Measurements from ENCODE around the gene GNG8. TPM values are rescaled to one million over a fixed set of nuclear protein-coding genes. Genes with fewer than 3 reads are reported as not detected.

The GNG8 gene
- total and polyA plus RNA-seq, 10 of the 15 experiments (the other 5 are each of a cell fraction or from before 2014, with no cell fraction given) = 1.2 to 6.6 (median 2.7) TPM; not detected in 6

- intact Hi-C loops (cut with micrococcal nuclease; ENCODE audit: unreplicated experiment) = no loop called here
- ATAC-seq = no peak
- RAD21 ChIA-PET (ENCODE audit: unreplicated experiment) = no interaction called here
- Histone ChIP-seq H3K4me1 (ENCODE audit: control insufficient read depth, insufficient read depth, low read length) (no peaks in the 10 kb centered on the region), H3K4me2 (ENCODE audit: control insufficient read depth, insufficient read depth) (no peak overlapping the region), H4K20me1 (ENCODE audit: control insufficient read depth, insufficient read depth) (no peaks in the 10 kb centered on the region), H3K9me3 (replicated peaks; ENCODE audit: control insufficient read depth, insufficient read depth, low read length) (peaks cover 7% of the 10 kb centered on the region; the same call in 2 of the 3 replicates), H3K36me3 (ENCODE audit: control insufficient read depth in 2 of 2, insufficient read depth in 2 of 2, low read length in 1 of 2) (no peaks in the 10 kb centered on the region), H3K79me2 (ENCODE audit: control insufficient read depth, insufficient read depth, low read length) (no peaks in the 10 kb centered on the region), H3K27me3 (replicated peaks in 1 of 2; ENCODE audit: control insufficient read depth in 2 of 2, insufficient read depth in 2 of 2, low read length in 1 of 2) (no peaks in the 10 kb centered on the region), H3K27ac (ENCODE audit: control insufficient read depth, insufficient read depth) (no peak overlapping the region), H3K4me3 (no peak overlapping the region), H3K9ac (ENCODE audit: control insufficient read depth, insufficient read depth, low read length) (no peak overlapping the region), H2AFZ (ENCODE audit: control insufficient read depth, low read depth, low read length) (no peak overlapping the region)
- SMC1A ChIA-PET (ENCODE audit: uncharacterized antibody, unreplicated experiment) = interaction anchor here (1.2 kb wide), 1 partner anchor 15 kb away, joined by 3 read pairs; no protein-coding TSS in a partner anchor
- 77% methylated on average over 5 of the region's 6 CpGs for WGBS (ENCODE audit: insufficient coverage, insufficient replicate concordance, low lambda C conversion rate, missing lambda C conversion rate)
- FAIRE-seq = no peak
- no TSS peak for BruUV-seq (replicated peaks)
- in situ Hi-C loops (cut with MboI) = no loop called here
- POLR2A ChIA-PET = interaction anchor here (0.7 kb wide), 2 partner anchors 20 to 169 kb away, joined by 3 read pairs; no protein-coding TSS in a partner anchor
- no peak for DNase-seq (ENCODE audit: low read depth, low spot score)
- CTCF ChIA-PET = no interaction called here
- no peak for TF ChIP-seq CEBPZ (IDR thresholded peaks at IDR 0.05; ENCODE audit: low read depth, low read length)
- TF ChIP-seq, protein P1, sequence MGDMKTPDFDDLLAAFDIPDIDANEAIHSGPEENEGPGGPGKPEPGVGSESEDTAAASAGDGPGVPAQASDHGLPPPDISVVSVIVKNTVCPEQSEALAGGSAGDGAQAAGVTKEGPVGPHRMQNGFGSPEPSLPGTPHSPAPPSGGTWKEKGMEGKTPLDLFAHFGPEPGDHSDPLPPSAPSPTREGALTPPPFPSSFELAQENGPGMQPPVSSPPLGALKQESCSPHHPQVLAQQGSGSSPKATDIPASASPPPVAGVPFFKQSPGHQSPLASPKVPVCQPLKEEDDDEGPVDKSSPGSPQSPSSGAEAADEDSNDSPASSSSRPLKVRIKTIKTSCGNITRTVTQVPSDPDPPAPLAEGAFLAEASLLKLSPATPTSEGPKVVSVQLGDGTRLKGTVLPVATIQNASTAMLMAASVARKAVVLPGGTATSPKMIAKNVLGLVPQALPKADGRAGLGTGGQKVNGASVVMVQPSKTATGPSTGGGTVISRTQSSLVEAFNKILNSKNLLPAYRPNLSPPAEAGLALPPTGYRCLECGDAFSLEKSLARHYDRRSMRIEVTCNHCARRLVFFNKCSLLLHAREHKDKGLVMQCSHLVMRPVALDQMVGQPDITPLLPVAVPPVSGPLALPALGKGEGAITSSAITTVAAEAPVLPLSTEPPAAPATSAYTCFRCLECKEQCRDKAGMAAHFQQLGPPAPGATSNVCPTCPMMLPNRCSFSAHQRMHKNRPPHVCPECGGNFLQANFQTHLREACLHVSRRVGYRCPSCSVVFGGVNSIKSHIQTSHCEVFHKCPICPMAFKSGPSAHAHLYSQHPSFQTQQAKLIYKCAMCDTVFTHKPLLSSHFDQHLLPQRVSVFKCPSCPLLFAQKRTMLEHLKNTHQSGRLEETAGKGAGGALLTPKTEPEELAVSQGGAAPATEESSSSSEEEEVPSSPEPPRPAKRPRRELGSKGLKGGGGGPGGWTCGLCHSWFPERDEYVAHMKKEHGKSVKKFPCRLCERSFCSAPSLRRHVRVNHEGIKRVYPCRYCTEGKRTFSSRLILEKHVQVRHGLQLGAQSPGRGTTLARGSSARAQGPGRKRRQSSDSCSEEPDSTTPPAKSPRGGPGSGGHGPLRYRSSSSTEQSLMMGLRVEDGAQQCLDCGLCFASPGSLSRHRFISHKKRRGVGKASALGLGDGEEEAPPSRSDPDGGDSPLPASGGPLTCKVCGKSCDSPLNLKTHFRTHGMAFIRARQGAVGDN (IDR thresholded peaks at IDR 0.05) = no peak
- TF ChIP-seq CREM (IDR thresholded peaks at IDR 0.05; ENCODE audit: low read depth) = no peak
- no peak for TF ChIP-seq BCL3 (IDR thresholded peaks at IDR 0.05; ENCODE audit: borderline replicate concordance, insufficient read depth, low read depth, low read length, poor library complexity, severe bottlenecking)
- no peak for TF ChIP-seq SUZ12 (IDR thresholded peaks at IDR 0.05; ENCODE audit: unreplicated experiment)
- TF ChIP-seq CTCF (IDR thresholded peaks at IDR 0.05 in 2 of 3, conservative IDR thresholded peaks at IDR 0.05 in 1 of 3; ENCODE audit: control insufficient read depth in 2 of 3, extremely low read depth in 1 of 3, insufficient read depth in 1 of 3, low read depth in 3 of 3, low read length in 3 of 3) = no peak
- no peak for TF ChIP-seq SMAD1 (IDR thresholded peaks at IDR 0.05; ENCODE audit: low read depth, partially characterized antibody)
- no peak for TF ChIP-seq KAT2A (conservative IDR thresholded peaks at IDR 0.05; ENCODE audit: control insufficient read depth, low read depth, low read length)
- TF ChIP-seq NKRF (conservative IDR thresholded peaks at IDR 0.05) = no peak
Observed at GRCh38 chr19:46596008-46596407, 40.0 kb downstream of the GNG8 start.
